CD4-positive, alpha-beta memory T cell (primary cell): ENCODE measurements around the gene ECEL1. TPM values are rescaled to one million over a fixed set of nuclear protein-coding genes. Genes with fewer than 3 reads are reported as not detected.

Experiments used
- CTCF ChIA-PET: fragments of 350-600 bp; sonication (Branson Sonifier 250); formaldehyde crosslinking; loops from one replicate; lab custom pipeline; 2021; ENCODE audit warnings: inconsistent platforms; ENCODE audit not compliant: partially characterized antibody; lab: Charles Lee
- POLR2A ChIA-PET: fragments of 350-600 bp; sonication (Branson Sonifier 250); formaldehyde crosslinking; loops from one replicate; lab custom pipeline; 2021; ENCODE audit not compliant: partially characterized antibody; lab: Charles Lee
- DNase-seq, 5 donors: peaks; one replicate each; pipeline versions ENCODE4 v3.0.0 to v3.0.0-alpha.2; 2020 to 2022; ENCODE audit warnings: mixed read lengths in 1 of 5
- H3K27ac ChIP-seq: one replicate; pipeline ENCODE4 v1.7.0; 2013; ENCODE audit warnings: low read depth, low read length
- H3K27me3 ChIP-seq: 2 replicates; pipeline ENCODE4 v1.7.0; 2013; ENCODE audit warnings: mild to moderate bottlenecking, low read length, moderate library complexity; ENCODE audit not compliant: insufficient read depth
- H3K36me3 ChIP-seq: 2 replicates; pipeline ENCODE4 v1.7.0; 2013; ENCODE audit warnings: mild to moderate bottlenecking, low read length, moderate library complexity; ENCODE audit not compliant: insufficient read depth
- H3K4me1 ChIP-seq: 2 replicates; pipeline ENCODE4 v1.7.0; 2013; ENCODE audit warnings: mild to moderate bottlenecking, low read length, moderate library complexity; ENCODE audit not compliant: insufficient read depth
- H3K4me3 ChIP-seq, 2 donors: one replicate each; pipeline ENCODE4 v1.7.0; 2013; ENCODE audit warnings: low read length in 2 of 2, mild to moderate bottlenecking in 1 of 2
- H3K9me3 ChIP-seq, 2 donors: one replicate each; pipeline ENCODE4 v1.7.0; 2013; ENCODE audit warnings: low read length in 2 of 2, control low read depth in 1 of 2; ENCODE audit not compliant: control insufficient read depth in 1 of 2
- H3K27ac Mint-ChIP-seq, 7 donors: one replicate each; pipeline ENCODE4 v1.8.0; 2020 to 2021; ENCODE audit warnings: mixed read lengths in 7 of 7, mild to moderate bottlenecking in 6 of 7, inconsistent platforms in 3 of 7, moderate library complexity in 3 of 7
- H3K27me3 Mint-ChIP-seq, 2 donors: one replicate each; pipeline ENCODE4 v1.8.0; 2020 to 2021; ENCODE audit warnings: mixed read lengths in 2 of 2
- H3K36me3 Mint-ChIP-seq, 2 donors: one replicate each; pipeline ENCODE4 v1.8.0; 2020 to 2021; ENCODE audit warnings: mixed read lengths in 2 of 2, inconsistent platforms in 1 of 2, mild to moderate bottlenecking in 1 of 2
- H3K4me1 Mint-ChIP-seq, 4 donors: one replicate each; pipeline ENCODE4 v1.8.0; 2020 to 2021; ENCODE audit warnings: mixed read lengths in 4 of 4, mild to moderate bottlenecking in 1 of 4
- H3K4me3 Mint-ChIP-seq, 8 donors: one replicate each; pipeline ENCODE4 v1.8.0; 2020 to 2021; ENCODE audit warnings: mixed read lengths in 8 of 8, mild to moderate bottlenecking in 7 of 8, moderate library complexity in 6 of 8, inconsistent platforms in 3 of 8
- H3K9me3 Mint-ChIP-seq, 8 donors: one replicate each; pipeline ENCODE4 v1.8.0; 2020 to 2021; ENCODE audit warnings: mixed read lengths in 8 of 8, mild to moderate bottlenecking in 5 of 8, inconsistent platforms in 3 of 8, moderate library complexity in 1 of 8
- intact Hi-C: fragments of 100-400 bp; cut with micrococcal nuclease; formaldehyde crosslinking; loops from one replicate; pipeline ENCODE4 v1.15.1; 2023
- polyA plus RNA-seq, 2 donors: library from polyadenylated mRNA; unstranded; fragments of 300-500 nt; fragmentation: Illumina TruSeq; gene quantifications; one replicate each; pipeline ENCODE4 v1.2.3, GENCODE V29; 2021
- total RNA-seq, 2 experiments: library from RNA; stranded (reverse); gene quantifications; one replicate each; pipeline ENCODE4 v1.2.3, GENCODE V29; 2021

ECEL1 gene
- total and polyA plus RNA-seq, 4 experiments from 2014 or later: not detected

- Mint-ChIP-seq H3K27ac (no peak overlapping the region), H3K36me3 (no peaks in the 10 kb centered on the region), H3K9me3 (no peaks in the 10 kb centered on the region), H3K4me1 (peaks cover 0 to 15% (median 4%) of the 10 kb centered on the region in 4 donors), H3K27me3 (peaks cover 11 to 22% of the 10 kb centered on the region in 2 donors), H3K4me3 (no peak overlapping the region)
- ChIA-PET POLR2A (no interaction called here), CTCF (no interaction called here)
- H3K4me1 ChIP-seq: no peaks in the 10 kb centered on the region
- H3K36me3 ChIP-seq: no peaks in the 10 kb centered on the region
- no peak for DNase-seq
- H3K27ac ChIP-seq: no peak overlapping the region
- H3K4me3 ChIP-seq: no peak overlapping the region
- intact Hi-C loops: no loop called here
- no peaks in the 10 kb centered on the region for H3K9me3 ChIP-seq
- no peaks in the 10 kb centered on the region for H3K27me3 ChIP-seq
Measured at GRCh38 chr2:232482301-232483238, 5.1 kb downstream of the ECEL1 start.

DNA sequence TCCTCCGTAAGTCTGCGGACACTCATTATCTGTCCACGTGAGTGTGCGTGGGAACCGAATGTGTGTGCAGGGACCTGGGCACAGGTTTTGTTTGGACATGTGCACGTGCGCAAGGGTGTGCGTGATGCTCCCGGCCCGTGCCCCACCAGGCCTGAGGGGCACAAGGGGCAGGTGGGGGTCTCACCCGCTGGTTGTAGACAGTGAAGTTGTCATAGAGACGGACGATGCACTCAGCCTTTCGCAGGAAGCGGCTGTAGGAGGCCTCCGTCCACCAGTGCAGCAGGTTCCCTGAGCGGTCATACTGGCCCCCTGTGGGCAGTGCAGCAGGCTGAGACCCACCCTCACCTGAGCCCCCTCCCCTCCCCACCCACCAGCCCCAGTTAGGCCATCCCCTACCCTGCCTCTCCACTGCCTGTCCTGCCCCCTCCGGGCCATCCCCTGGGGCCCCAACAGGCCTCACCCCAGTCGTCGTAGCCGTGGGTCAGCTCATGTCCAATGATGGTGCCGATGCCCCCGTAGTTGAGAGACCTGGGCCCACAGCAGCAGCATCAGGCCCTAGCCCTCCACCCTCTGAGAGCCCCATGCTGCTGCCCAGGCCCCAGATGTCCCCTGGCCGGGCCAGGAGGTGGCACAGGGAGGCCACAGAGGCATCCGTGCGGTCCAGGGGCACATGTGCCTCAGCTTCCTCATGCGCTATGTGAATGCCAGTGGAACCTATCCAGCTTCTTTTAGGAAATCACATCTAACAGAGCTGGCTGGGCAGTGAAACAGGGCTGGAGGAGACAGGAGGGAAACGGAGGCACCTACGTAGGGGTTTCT, 6.1 kb downstream of the ECEL1 start:
- no peaks in the 10 kb centered on the region for H3K36me3 ChIP-seq
- H3K9me3 ChIP-seq: no peaks in the 10 kb centered on the region
- Mint-ChIP-seq H3K9me3 (no peaks in the 10 kb centered on the region), H3K4me3 (no peak overlapping the region), H3K27me3 (peaks cover 11 to 22% of the 10 kb centered on the region in 2 donors), H3K27ac (no peak overlapping the region), H3K36me3 (no peaks in the 10 kb centered on the region), H3K4me1 (peaks cover 0 to 11% (median 4%) of the 10 kb centered on the region in 4 donors)
- no peaks in the 10 kb centered on the region for H3K27me3 ChIP-seq
- intact Hi-C loops: no loop called here
- CTCF ChIA-PET: no interaction called here
- H3K27ac ChIP-seq: no peak overlapping the region
- no peak for DNase-seq
- POLR2A ChIA-PET: no interaction called here
- no peak overlapping the region for H3K4me3 ChIP-seq
- H3K4me1 ChIP-seq: no peaks in the 10 kb centered on the region

DNA sequence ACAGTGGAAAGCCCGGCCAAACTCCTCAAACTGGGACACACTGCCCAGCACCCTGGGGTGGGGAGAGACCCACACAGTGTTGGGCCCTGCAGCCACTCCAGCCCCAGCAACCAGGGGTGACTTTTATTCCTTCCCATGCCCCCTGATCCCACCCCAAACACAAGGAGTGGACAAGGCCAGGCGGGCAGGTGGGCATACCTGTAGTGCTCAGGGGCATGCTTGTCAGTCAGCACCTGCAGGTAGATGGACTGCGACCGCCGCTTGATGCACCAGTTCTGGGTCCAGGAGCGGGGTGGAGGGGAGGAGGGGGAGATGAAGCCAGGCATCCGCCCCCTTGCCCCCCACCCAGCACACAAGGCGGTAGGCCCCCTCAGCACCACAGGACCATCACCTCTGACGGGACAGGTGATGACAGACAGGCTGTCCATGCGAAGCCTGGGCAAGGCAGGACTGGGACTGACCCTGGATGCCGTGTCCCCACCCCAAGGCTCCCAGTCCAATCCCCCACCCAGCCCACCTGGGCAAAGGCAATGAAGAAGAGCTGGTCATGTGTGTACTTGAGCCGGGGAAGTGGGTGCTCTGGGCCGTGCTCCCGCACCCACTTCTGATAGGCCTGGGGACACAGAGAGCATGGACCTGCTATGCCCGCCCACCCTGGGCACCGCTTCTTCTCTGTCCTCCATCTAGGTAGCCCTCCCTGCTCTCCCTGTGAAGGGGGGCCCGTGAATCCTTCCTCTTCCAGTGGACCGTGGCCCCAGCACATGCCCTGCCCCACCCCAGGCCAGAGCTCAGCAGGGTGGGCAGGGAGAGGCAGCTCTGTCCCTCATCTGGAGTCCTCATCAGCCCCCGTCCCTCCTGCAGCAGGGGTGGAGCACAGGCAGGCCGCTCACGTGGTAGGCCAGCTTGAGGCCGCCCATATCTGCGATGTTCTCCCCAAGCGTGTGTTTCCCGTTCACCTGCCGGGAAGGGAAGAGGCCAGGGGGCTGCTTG, 7.1 kb downstream of the ECEL1 start:
- Histone ChIP-seq H3K27ac (no peak overlapping the region), H3K4me3 (no peak overlapping the region), H3K36me3 (no peaks in the 10 kb centered on the region), H3K9me3 (no peaks in the 10 kb centered on the region), H3K4me1 (no peaks in the 10 kb centered on the region), H3K27me3 (no peaks in the 10 kb centered on the region)
- H3K27me3 Mint-ChIP-seq: peaks cover 14 to 25% of the 10 kb centered on the region in 2 donors
- H3K36me3 Mint-ChIP-seq: no peaks in the 10 kb centered on the region
- CTCF ChIA-PET: no interaction called here
- POLR2A ChIA-PET: no interaction called here
- DNase-seq: no peak
- no peak overlapping the region for H3K27ac Mint-ChIP-seq
- H3K9me3 Mint-ChIP-seq: no peaks in the 10 kb centered on the region
- H3K4me1 Mint-ChIP-seq: peaks cover 0 to 11% (median 4%) of the 10 kb centered on the region in 4 donors
- intact Hi-C loops: no loop called here
- no peak overlapping the region for H3K4me3 Mint-ChIP-seq

DNA sequence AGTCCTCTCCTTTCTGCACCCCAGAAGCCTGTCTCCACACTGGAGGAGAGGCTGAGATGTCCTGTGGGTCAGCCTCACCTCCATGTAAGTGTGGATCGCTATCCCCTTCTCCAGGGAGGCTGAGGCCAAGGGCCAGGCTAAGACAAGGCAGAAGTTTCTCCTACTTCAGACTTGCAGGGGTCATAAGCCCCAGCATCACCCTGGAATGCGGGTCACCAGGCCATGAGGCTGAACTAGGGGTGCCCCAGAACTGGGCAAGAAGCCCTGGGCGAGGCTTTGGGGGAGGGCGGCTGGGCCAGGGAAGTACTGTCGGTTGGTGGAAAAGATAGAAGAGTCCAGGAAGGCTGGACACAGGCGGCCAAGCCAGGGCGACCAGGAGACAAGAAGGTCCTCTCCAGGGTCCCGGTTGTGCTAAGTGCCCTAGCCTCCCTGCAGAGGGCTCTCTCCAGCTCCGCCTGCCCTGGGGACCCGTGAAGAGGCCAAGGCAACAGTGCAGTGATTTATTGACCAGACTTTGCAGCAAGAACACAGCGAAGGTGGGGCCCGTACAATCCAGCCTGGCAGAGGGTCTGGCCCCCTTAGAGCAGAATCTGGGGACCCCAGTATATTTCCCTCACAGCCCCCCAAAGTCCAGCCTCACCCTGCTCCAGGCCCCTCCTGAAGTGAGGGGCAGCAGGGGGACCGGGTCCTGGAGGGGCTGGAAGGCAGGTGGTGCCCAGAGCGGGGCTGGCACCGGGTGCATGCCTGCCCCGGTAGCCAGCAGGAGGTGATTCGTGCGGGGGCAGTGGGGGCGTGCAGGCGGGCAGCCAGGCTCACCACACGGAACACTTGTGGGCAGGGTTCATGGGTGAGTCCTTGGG, 8.1 kb downstream of the ECEL1 start:
- no peak overlapping the region for H3K4me3 ChIP-seq
- Mint-ChIP-seq H3K4me3 (no peak overlapping the region), H3K27me3 (peaks cover 7 to 20% of the 10 kb centered on the region in 2 donors), H3K27ac (no peak overlapping the region), H3K36me3 (no peaks in the 10 kb centered on the region), H3K9me3 (no peaks in the 10 kb centered on the region), H3K4me1 (peaks cover 0 to 2% (median 0%) of the 10 kb centered on the region in 4 donors)
- no peak overlapping the region for H3K27ac ChIP-seq
- no peaks in the 10 kb centered on the region for H3K4me1 ChIP-seq
- CTCF ChIA-PET: no interaction called here
- H3K36me3 ChIP-seq: no peaks in the 10 kb centered on the region
- POLR2A ChIA-PET: no interaction called here
- intact Hi-C loops: no loop called here
- no peaks in the 10 kb centered on the region for H3K27me3 ChIP-seq
- H3K9me3 ChIP-seq: no peaks in the 10 kb centered on the region
- no peak for DNase-seq

DNA sequence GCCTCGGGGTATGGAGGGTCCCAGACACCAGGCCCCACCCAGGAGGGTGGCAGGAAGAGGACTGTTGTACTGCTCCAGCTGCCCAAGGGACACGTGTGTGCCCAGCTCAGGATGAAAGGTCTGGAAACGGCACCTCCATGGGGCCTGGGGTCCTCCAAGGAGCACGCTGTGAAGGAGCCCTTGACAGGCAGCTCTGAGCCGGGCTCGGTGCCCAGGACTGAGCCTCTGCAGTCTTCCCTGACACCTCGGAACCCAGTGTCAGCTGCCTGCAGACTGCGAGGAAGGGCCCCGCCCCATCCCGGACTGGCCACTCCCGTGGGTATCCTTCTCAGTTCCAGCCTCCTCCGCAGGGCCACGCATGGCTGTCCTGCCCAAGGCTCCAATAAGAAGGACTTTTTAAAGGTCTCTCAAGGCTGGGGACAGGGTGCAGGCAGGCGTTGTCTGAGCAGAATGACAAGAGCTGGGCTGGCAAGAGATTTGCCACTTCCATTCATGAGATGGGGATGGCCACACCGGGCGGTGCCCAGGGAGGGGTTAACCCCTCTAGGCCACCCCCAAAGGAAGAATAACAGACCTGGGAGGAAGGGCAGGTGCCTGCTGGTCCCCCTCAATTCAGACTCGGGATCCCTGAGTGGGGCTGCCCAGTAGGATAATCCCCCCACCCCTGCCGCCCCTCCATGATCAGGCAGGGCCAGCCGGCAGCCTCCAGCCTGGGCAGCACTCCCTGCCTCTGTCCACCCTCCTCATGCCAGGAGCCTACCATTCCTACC, 8.9 kb downstream of the ECEL1 start:
- no peaks in the 10 kb centered on the region for H3K36me3 Mint-ChIP-seq
- no peaks in the 10 kb centered on the region for H3K9me3 Mint-ChIP-seq
- H3K4me3 ChIP-seq: no peak overlapping the region
- no peaks in the 10 kb centered on the region for H3K27me3 ChIP-seq
- ChIA-PET POLR2A (no interaction called here), CTCF (no interaction called here)
- no peak for DNase-seq
- intact Hi-C loops: no loop called here
- no peaks in the 10 kb centered on the region for H3K9me3 ChIP-seq
- H3K27me3 Mint-ChIP-seq: peaks cover 9 to 22% of the 10 kb centered on the region in 2 donors
- no peaks in the 10 kb centered on the region for H3K4me1 ChIP-seq
- no peaks in the 10 kb centered on the region for H3K36me3 ChIP-seq
- H3K4me3 Mint-ChIP-seq: no peak overlapping the region
- H3K4me1 Mint-ChIP-seq: no peaks in the 10 kb centered on the region
- H3K27ac Mint-ChIP-seq: no peak overlapping the region
- no peak overlapping the region for H3K27ac ChIP-seq
